ENCODE measurements around the gene EFHC1. TPM values are rescaled to one million over a fixed set of nuclear protein-coding genes. Genes with fewer than 3 reads are reported as not detected.

The EFHC1 gene
- polyA plus RNA-seq, 1 donor from 2014 or later, result 7.1 TPM

DNA sequence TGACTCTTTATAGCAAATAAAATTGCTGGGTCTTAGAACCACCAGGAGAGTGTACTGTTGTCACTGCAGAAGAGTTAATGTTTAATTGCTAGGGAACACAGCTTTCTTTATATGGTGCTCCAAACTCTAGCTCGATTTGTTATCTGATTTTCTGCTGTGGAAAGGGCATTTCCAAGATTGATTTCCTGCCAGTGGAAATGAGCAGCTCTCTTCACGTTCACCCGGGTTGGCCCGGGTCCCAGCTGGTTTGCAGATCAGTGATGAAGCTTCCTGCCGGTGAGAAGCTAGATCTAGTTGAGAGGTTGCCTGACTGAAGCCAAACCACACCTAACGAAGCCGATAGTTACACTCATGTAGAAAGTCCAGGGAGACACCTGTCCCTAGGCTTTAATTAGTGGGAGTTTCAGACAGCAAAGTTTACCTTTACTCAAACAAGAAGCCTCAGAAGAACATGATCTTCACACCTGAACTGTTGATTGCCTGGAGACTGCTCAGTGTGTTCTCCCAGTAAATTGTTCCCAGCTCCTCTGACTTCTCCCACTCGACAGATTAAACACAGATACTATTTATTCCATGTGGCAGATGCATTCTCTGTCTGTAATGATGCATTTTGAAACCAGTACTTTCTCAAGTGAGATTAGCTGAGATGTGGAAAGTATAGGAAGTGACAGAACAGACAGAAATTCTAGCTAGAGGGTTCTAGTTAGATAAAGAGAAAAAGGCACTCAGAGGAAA lies 30.3 kb upstream of the EFHC1 start:
- Mint-ChIP-seq H3K9me3 (no peaks in the 10 kb centered on the region), H3K27me3 (no peaks in the 10 kb centered on the region), H3K27ac (peak overlapping the region; percentile 51 to 92 (median 76)), H3K4me3 (peak overlapping the region; percentile 28 to 82 (median 54)), H3K4me1 (peaks cover 26 to 36% (median 31%) of the 10 kb centered on the region in 3 donors), H3K36me3 (no peaks in the 10 kb centered on the region)

DNA sequence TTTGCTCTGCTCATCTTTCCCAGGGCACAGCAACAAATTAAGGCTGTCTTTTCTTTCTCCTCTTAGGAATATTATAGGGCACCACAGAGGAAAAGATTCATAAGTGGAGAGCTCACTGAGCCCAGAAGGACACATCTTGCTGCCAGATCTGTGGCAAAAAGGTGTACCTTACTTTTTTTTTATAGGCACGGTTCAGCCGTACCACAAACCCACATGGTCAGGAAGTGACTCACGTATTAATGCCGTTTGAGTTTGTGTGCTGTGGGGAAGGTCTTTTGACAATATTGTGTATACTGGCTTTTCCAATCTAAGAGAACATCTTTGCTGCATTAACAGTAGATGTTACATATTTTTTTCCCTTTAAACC lies 29.8 kb upstream of the EFHC1 start:
- H3K4me1 Mint-ChIP-seq, result peaks cover 26 to 32% (median 31%) of the 10 kb centered on the region in 3 donors
- peak overlapping the region; percentile 34 to 82 (median 54) for H3K4me3 Mint-ChIP-seq
- peak overlapping the region; percentile 22 to 92 (median 51) for H3K27ac Mint-ChIP-seq
- H3K27me3 Mint-ChIP-seq, result no peaks in the 10 kb centered on the region
- no peaks in the 10 kb centered on the region for H3K9me3 Mint-ChIP-seq
- H3K36me3 Mint-ChIP-seq, result no peaks in the 10 kb centered on the region

DNA sequence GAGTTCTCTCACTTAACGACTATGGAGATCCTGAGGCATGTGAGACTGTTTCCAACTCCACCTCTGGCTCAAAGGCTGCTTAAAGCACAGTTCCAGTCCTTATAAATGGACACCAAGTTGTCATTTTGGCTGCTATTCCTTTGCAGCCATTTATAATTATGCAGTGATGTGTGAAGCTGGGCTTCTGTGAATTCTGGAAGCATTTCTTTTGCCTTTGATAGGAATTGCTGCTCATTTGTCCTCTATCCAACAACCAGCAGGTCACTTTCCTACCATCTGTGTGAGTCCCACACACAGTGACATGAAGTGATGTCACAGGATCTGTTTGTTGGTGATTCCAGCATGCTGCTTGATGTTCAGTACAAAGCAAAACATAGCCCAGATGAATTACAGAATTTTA lies 28.5 kb upstream of the EFHC1 start:
- Mint-ChIP-seq H3K9me3 (no peaks in the 10 kb centered on the region), H3K27ac (peak overlapping the region in 1 of 3 donors; percentile 51), H3K27me3 (no peaks in the 10 kb centered on the region), H3K4me3 (no peak overlapping the region), H3K4me1 (peaks cover 29 to 37% (median 32%) of the 10 kb centered on the region in 3 donors), H3K36me3 (no peaks in the 10 kb centered on the region)

DNA sequence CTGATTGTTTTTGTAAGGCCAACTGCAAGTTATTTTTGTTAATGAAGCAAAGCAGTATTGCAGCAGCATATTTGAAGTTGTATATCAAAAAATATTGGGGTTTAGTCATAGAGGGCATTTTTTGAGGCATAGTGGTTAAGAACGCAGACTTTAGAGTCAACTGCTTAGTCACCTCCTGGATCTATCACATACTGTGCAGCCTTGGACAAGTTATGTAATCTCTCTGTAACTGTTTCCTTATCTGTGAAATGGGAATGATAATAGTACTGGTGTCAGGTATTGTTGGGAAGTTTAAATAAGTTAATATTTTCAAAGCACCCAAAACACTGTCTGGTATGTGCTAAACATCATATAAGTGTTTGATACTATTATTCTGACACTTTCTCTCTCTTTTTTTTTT lies 27.2 kb upstream of the EFHC1 start:
- H3K4me3 Mint-ChIP-seq, result no peak overlapping the region
- no peak overlapping the region for H3K27ac Mint-ChIP-seq
- H3K9me3 Mint-ChIP-seq, result no peaks in the 10 kb centered on the region
- H3K27me3 Mint-ChIP-seq, result no peaks in the 10 kb centered on the region
- no peaks in the 10 kb centered on the region for H3K36me3 Mint-ChIP-seq
- peaks cover 35 to 48% (median 43%) of the 10 kb centered on the region in 3 donors for H3K4me1 Mint-ChIP-seq

DNA sequence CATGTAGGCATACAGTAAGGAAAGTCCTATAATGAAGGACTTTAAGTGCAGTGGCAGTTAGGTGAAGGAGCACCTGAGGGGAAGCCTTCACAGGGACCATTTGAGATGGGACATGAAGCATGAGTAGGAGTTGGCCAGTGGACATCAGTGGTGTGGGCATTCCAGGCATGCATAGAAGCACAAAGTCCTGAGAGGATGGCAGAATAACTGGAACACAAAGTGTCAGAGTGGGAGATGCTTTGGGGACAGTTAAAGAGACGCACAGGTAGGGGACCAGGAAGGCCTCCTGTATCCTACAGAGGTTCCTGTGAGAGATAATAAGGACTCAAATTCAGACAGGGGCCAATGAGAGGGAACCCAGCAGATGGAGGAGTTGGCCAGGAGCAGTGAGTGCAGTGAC lies 26.4 kb upstream of the EFHC1 start:
- Mint-ChIP-seq H3K4me3 (peak overlapping the region in 1 of 4 donors; percentile 5), H3K36me3 (no peaks in the 10 kb centered on the region), H3K27ac (peak overlapping the region; percentile 9 to 91 (median 28)), H3K4me1 (peaks cover 36 to 46% (median 43%) of the 10 kb centered on the region in 3 donors), H3K9me3 (no peaks in the 10 kb centered on the region), H3K27me3 (no peaks in the 10 kb centered on the region)

DNA sequence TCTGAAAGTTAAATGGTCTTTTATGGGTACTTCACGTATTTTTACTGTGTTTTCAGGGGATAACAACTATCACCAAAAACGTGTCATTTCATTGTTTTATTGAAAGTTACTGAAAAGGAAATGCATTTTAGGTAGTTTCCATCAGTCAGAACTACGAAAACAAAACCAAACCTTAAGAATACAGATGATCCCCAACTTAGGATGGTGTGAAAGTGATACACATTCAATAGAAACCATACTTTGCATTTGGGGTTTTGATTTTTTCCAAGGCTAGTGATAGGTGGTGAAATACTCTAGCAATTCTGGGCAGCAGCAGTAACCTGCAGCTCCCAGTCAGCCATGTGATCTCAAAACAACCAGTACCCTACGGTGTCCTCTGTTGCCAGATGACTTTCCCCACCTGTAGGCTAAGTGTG lies 25.9 kb upstream of the EFHC1 start:
- peak overlapping the region; percentile 9 to 91 (median 28) for H3K27ac Mint-ChIP-seq
- no peaks in the 10 kb centered on the region for H3K36me3 Mint-ChIP-seq
- no peaks in the 10 kb centered on the region for H3K27me3 Mint-ChIP-seq
- H3K9me3 Mint-ChIP-seq, result no peaks in the 10 kb centered on the region
- H3K4me3 Mint-ChIP-seq, result peak overlapping the region in 1 of 4 donors; percentile 5
- peaks cover 34 to 45% (median 43%) of the 10 kb centered on the region in 3 donors for H3K4me1 Mint-ChIP-seq

DNA sequence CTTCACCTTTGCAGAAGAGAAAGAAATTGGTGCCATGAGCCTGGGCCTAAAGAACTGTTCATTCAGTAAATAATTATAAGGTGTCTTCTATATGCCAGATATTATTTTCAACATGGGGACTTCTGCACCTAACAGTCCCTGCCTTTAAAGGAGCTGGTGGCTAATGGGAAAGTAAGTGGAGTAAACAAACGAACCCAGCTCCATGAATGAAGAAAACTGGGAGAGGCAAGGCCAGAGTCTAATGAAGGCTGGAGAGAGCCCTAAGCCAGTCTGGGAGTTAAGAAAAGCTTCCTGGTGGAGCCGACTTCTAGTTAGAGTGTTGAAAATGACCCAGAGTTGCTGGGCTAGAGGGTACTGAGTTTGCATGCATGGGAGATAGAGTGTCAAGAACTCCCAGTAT lies 24.2 kb upstream of the EFHC1 start:
- peaks cover 25 to 39% (median 32%) of the 10 kb centered on the region in 3 donors for H3K4me1 Mint-ChIP-seq

DNA sequence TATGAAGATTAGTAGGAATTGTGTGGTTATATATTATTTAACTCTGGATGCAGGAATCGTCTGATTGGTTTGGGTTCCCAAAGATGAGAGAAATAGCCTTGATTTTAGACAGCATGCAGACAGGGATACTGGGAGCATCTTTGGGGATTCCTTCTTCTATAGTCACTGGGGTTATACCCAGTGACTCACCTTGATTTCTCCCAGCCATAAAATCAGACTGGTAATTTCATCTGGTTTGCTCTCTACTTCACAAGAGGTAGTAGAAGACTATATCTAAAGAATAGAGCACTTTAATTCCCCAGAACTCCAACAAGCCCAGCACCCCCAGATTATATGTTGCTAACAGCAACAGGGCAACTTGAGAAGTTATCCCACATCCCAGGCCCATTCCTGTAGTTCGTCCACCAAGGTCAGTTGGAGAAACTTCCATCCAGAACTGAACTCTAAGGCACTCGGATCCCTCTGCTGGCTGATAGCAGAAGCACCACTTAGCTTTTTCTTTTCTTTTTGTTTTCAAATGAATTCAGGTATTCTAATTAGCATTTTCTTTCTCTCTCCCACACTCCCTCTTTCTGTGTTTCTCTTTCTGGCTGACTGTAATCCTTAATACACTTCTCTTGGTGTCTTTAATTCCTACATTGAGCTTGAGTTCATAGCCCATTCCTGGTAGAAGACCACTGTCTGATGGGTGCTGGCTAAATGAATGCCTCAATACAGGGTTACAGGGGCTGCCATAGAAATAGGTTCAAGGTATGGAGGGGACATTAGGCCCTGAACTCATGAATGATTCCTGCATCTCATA lies 20.4 kb upstream of the EFHC1 start:
- H3K27me3 Mint-ChIP-seq, result no peaks in the 10 kb centered on the region
- no peaks in the 10 kb centered on the region for H3K36me3 Mint-ChIP-seq
- H3K9me3 Mint-ChIP-seq, result no peaks in the 10 kb centered on the region
- peak overlapping the region in 1 of 4 donors; percentile 31 for H3K4me3 Mint-ChIP-seq
- peaks cover 12 to 30% (median 20%) of the 10 kb centered on the region in 3 donors for H3K4me1 Mint-ChIP-seq
- peak overlapping the region in 2 of 3 donors; percentile 6 to 10 for H3K27ac Mint-ChIP-seq

More for the DNA sequence above, 24.2 kb upstream of the EFHC1 start:
- Mint-ChIP-seq H3K36me3 (no peaks in the 10 kb centered on the region), H3K27ac (peak overlapping the region in 1 of 3 donors; percentile 5), H3K9me3 (no peaks in the 10 kb centered on the region), H3K4me3 (no peak overlapping the region), H3K27me3 (no peaks in the 10 kb centered on the region)

DNA sequence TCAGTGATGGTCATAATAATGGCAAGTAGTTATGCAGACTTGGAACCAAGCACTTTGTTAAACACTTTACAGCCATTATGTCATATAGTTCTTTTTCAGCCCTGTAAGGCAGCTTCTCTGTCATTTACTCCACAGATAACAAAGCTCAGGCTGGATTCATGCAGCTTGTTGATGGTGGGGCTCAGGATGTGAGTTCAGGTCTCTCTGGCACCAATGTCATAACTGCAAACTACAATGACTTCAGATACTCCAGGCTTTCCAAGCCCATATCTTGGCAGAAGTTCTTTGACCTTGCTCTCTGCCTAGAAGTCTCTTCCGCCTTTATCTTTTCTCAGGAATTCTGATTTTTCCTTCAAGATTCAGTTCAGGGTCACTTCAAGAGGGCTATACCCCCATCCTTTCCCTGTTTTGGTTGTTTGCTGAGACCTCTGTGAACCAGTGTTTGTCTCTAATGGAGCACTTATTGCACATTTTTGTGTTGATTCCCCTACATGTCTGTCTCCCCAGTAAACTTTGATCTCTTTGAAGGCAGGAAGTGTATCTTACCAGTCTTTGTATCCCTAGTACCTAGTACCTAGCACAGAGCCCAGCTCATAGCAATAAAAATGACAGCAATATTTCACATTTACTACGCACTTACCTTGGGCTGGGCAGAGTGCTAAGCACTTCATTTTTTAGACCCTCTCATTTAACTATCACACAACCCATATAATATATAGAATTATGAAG lies 19.7 kb upstream of the EFHC1 start:
- Mint-ChIP-seq H3K4me1 (peaks cover 12 to 30% (median 20%) of the 10 kb centered on the region in 3 donors), H3K4me3 (peak overlapping the region in 1 of 4 donors; percentile 48), H3K27ac (peak overlapping the region in 1 of 3 donors; percentile 6)

DNA sequence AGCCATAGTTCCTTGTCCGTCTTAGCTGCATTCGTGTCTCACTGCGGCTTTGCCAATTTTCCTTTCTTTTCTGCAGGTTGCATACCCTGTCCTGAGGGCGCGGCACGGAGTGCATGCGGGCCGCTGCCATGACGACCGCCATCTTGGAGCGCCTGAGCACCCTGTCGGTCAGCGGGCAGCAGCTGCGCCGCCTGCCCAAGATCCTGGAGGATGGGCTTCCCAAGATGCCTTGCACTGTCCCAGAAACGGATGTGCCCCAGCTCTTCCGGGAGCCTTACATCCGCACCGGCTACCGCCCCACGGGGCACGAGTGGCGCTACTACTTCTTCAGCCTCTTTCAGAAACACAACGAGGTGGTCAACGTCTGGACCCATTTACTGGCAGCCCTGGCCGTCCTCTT lies 17.1 kb upstream of the EFHC1 start:
- no peaks in the 10 kb centered on the region for H3K27me3 Mint-ChIP-seq
- no peak overlapping the region for H3K4me3 Mint-ChIP-seq
- H3K36me3 Mint-ChIP-seq, result no peaks in the 10 kb centered on the region
- peak overlapping the region in 1 of 3 donors; percentile 78 for H3K27ac Mint-ChIP-seq
- peaks cover 3 to 13% (median 8%) of the 10 kb centered on the region in 3 donors for H3K4me1 Mint-ChIP-seq
- no peaks in the 10 kb centered on the region for H3K9me3 Mint-ChIP-seq

More for the DNA sequence above, 19.7 kb upstream of the EFHC1 start:
- Mint-ChIP-seq H3K27me3 (no peaks in the 10 kb centered on the region), H3K36me3 (no peaks in the 10 kb centered on the region), H3K9me3 (no peaks in the 10 kb centered on the region)

DNA sequence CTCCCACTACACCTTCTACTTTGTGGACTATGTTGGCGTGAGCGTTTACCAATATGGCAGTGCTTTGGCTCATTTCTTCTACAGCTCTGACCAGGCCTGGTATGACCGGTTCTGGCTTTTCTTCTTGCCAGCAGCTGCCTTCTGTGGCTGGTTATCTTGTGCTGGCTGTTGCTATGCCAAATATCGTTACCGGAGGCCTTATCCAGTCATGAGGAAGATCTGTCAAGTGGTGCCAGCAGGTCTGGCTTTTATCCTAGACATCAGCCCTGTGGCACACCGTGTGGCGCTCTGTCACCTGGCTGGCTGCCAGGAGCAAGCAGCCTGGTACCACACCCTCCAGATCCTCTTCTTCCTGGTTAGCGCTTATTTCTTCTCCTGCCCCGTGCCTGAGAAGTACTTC lies 16.5 kb upstream of the EFHC1 start:
- H3K27me3 Mint-ChIP-seq, result no peaks in the 10 kb centered on the region
- peaks cover 3 to 13% (median 8%) of the 10 kb centered on the region in 3 donors for H3K4me1 Mint-ChIP-seq
- no peaks in the 10 kb centered on the region for H3K9me3 Mint-ChIP-seq
- no peaks in the 10 kb centered on the region for H3K36me3 Mint-ChIP-seq
- H3K27ac Mint-ChIP-seq, result no peak overlapping the region
- H3K4me3 Mint-ChIP-seq, result no peak overlapping the region

DNA sequence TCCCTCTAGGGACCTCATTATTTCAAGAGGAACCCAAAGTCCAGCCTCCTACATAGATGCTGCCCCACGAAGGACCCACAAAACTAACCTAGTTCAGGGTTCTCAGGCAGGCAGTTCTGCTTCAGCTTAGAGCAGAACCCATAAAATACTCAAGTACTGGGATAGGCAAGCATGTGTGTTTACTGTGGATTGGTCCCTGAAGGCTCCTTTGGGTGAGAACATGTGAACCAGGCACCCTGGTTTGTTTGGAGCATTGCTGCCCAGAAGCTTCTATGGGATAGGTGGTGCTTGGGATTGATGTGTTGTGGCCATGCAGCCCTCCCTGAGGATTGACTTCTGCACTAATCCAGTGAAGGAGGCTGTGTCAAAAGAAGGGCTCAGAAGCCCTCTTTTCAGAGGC lies 14.9 kb upstream of the EFHC1 start:
- Mint-ChIP-seq H3K36me3 (no peaks in the 10 kb centered on the region), H3K4me1 (peaks cover 0 to 3% (median 0%) of the 10 kb centered on the region in 3 donors), H3K9me3 (no peaks in the 10 kb centered on the region), H3K27ac (peak overlapping the region in 1 of 3 donors; percentile 80), H3K4me3 (no peak overlapping the region), H3K27me3 (no peaks in the 10 kb centered on the region)

DNA sequence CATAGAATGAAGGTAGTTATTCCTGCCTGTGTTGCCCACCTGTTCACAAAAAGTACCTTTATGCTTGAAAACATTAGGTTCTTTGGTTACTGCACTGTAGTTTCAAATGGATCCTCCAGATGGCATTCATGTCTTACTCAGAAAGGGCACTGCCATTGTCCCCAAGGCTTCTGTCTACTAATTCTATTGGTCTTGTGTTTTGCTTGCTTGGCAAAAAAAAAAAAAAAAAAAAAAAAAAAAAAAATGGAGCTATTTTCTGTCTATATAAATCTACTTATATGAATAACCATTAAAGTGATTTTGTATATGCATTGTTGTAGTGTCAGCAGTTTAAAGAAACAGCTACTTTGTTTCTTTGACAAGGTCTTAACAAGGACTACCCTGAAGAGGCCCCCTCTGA lies 12.7 kb upstream of the EFHC1 start:
- H3K27me3 Mint-ChIP-seq, result no peaks in the 10 kb centered on the region
- H3K36me3 Mint-ChIP-seq, result no peaks in the 10 kb centered on the region
- H3K27ac Mint-ChIP-seq, result no peak overlapping the region
- no peaks in the 10 kb centered on the region for H3K9me3 Mint-ChIP-seq
- no peaks in the 10 kb centered on the region for H3K4me1 Mint-ChIP-seq
- no peak overlapping the region for H3K4me3 Mint-ChIP-seq

DNA sequence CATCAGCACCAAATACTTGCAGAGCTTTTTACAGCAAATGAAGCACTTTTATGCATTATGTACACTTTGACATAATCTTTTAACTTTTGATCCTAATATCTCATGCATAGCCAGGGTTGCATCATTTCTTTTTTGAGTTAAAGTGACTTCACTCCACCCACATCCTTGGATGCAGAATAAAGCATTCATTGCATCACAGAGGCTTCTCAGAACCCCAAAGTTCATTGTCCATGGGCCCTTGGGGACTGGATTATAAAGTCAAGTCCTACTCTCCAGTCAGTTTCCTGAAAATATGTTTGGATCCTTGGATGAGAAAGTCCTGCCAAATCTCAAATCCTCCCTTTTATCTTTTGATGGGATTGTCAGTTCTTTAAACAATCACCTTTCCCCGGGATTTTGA lies 10.6 kb upstream of the EFHC1 start:
- H3K4me1 Mint-ChIP-seq, result no peaks in the 10 kb centered on the region
- no peaks in the 10 kb centered on the region for H3K9me3 Mint-ChIP-seq
- no peak overlapping the region for H3K4me3 Mint-ChIP-seq
- H3K27me3 Mint-ChIP-seq, result no peaks in the 10 kb centered on the region
- no peaks in the 10 kb centered on the region for H3K36me3 Mint-ChIP-seq
- H3K27ac Mint-ChIP-seq, result no peak overlapping the region

DNA sequence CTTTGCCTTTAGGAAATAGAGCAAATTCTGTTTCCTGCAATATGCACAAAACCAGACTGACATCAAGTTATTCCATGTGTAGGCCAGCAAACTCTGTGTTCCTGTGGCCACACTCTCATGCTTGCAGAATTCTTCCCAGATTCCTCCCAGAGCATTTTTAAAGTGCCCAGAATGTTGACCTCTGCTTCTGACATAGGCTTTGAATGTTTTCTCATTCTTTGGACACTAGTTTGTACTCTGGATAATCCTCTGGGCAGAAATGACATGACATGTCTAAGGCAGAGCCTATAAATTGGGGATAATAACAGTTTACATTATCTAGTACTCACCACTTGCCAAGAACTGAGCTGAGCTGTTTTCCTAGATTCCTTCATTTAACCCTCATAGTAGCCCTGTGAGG lies 9.2 kb upstream of the EFHC1 start:
- Mint-ChIP-seq H3K27ac (no peak overlapping the region), H3K4me3 (no peak overlapping the region), H3K27me3 (no peaks in the 10 kb centered on the region), H3K9me3 (no peaks in the 10 kb centered on the region), H3K4me1 (peaks cover 0 to 5% (median 2%) of the 10 kb centered on the region in 3 donors), H3K36me3 (no peaks in the 10 kb centered on the region)
